ENCODE measurements around the gene ZNF331.

- TF ChIP-seq CTCF (conservative IDR thresholded peaks at IDR 0.05; ENCODE audit: low read depth, low read length) (no peak), EZH2phosphoT487 (IDR thresholded peaks at IDR 0.05; ENCODE audit: borderline replicate concordance, low read length) (no peak)
These were observed 68.1 kb downstream of the ZNF331 start for GRCh38 chr19:53606031-53606430.
